GM12878 (cell line): ENCODE data around the gene CWC27. TPM values are rescaled to one million over a fixed set of nuclear protein-coding genes. Genes with fewer than 3 reads are reported as not detected.

Source experiments
- BHLHE40 ChIP-seq, 2 experiments: fragments of 450-650 bp in 1 of 2; IDR thresholded peaks; 2 replicates each; pipeline ENCODE4 v1.6.1; 2011 to 2017; ENCODE audit warnings: low read depth in 2 of 2, borderline replicate concordance in 1 of 2, improper control_type of control experiment in 1 of 2, low read length in 1 of 2, mild to moderate bottlenecking in 1 of 2
- BRCA1 ChIP-seq: IDR thresholded peaks from 2 replicates; pipeline ENCODE4 v1.6.1; 2011; ENCODE audit warnings: low read depth, low read length, improper control_type of control experiment
- EP300 ChIP-seq, 2 experiments: fragments of 150-350 bp in 1 of 2; IDR thresholded peaks; 2 replicates each; pipeline ENCODE4 v1.6.1; 2011 to 2012; ENCODE audit warnings: low read depth in 2 of 2, low read length in 2 of 2, borderline replicate concordance in 1 of 2, improper control_type of control experiment in 1 of 2, inconsistent platforms in 1 of 2; ENCODE audit not compliant: control insufficient read depth in 1 of 2
- ETV6 ChIP-seq, 2 experiments: fragments of 450-650 bp in 1 of 2; IDR thresholded peaks in 1 of 2; conservative IDR thresholded peaks in 1 of 2; 2 replicates each; pipeline ENCODE4 v1.6.1; 2014; ENCODE audit warnings: antibody characterized with exemption in 1 of 2, borderline replicate concordance in 1 of 2, low read depth in 1 of 2, mild to moderate bottlenecking in 1 of 2, moderate library complexity in 1 of 2
- FOXK2 ChIP-seq: fragments of 450-650 bp; IDR thresholded peaks from 2 replicates; pipeline ENCODE4 v1.6.1; 2017; ENCODE audit warnings: mild to moderate bottlenecking, moderate library complexity
- HDAC2 ChIP-seq: fragments of 200-600 bp; sonication (generic); IDR thresholded peaks from 2 replicates; pipeline ENCODE4 v1.6.1; 2017
- MXI1 ChIP-seq: fragments of 150-350 bp; IDR thresholded peaks from 2 replicates; pipeline ENCODE4 v1.6.1; 2011; ENCODE audit warnings: low read depth, mild to moderate bottlenecking, inconsistent platforms, low read length, improper control_type of control experiment
- NFIC ChIP-seq: IDR thresholded peaks from 2 replicates; pipeline ENCODE4 v1.6.1; 2012; ENCODE audit warnings: low read depth, mild to moderate bottlenecking, inconsistent platforms, low read length, moderate library complexity
- SP1 ChIP-seq: IDR thresholded peaks from one replicate; pipeline ENCODE4 v1.6.1; 2011; ENCODE audit warnings: low read depth, low read length
- SREBF2 ChIP-seq: IDR thresholded peaks from 2 replicates; pipeline ENCODE4 v1.6.1; 2012; ENCODE audit warnings: mild to moderate bottlenecking, low read length
- TCF7 ChIP-seq: IDR thresholded peaks from 2 replicates; pipeline ENCODE4 v1.6.1; 2014; ENCODE audit warnings: antibody characterized with exemption, borderline replicate concordance
- polyA plus RNA-seq, 11 experiments: library from polyadenylated mRNA; depleted of rRNA in 4 of 11; unstranded in 6 of 11; stranded (reverse) in 5 of 11; fragments of >200 nt; fragmentation: Nextera tagmentation in 4 of 11; fragmentation: Illumina TruSeq in 1 of 11; extraction: Ambion mirVana in 4 of 11; extraction: Trizol in 1 of 11; gene quantifications; 1 replicate in 1 of 11; 2 replicates in 10 of 11; pipeline versions ENCODE4 v1.2.1 to v1.2.3, GENCODE V29; 2011 to 2016; ENCODE audit warnings: inconsistent platforms in 2 of 11, missing spikeins in 2 of 11, low read depth in 1 of 11
- total RNA-seq, 4 experiments: library from RNA; depleted of rRNA in 3 of 4; stranded (reverse); fragments of >200 nt in 3 of 4; fragmentation: Illumina TruSeq in 1 of 4; extraction: Trizol in 1 of 4; gene quantifications; 2 replicates each; pipeline versions ENCODE4 v1.2.1 to v1.2.3, GENCODE V29; 2013 to 2021
- TF ChIP-seq, protein P1 (sequence below): fragments of 450-650 bp; IDR thresholded peaks from 2 replicates; pipeline ENCODE4 v1.6.1; 2017; ENCODE audit warnings: mild to moderate bottlenecking, moderate library complexity
- TF ChIP-seq, protein P2 (sequence below): fragments of 450-650 bp; IDR thresholded peaks from 2 replicates; pipeline ENCODE4 v1.6.1; 2017; ENCODE audit warnings: borderline replicate concordance
- TF ChIP-seq, protein P3 (sequence below): fragments of 150-350 bp; IDR thresholded peaks from 2 replicates; pipeline ENCODE4 v1.6.1; 2016; ENCODE audit warnings: low read depth, low read length

CWC27 gene
- total and polyA plus RNA-seq, 10 of the 15 experiments (the other 5 are each of a cell fraction or from before 2014, with no cell fraction given), result 21.7 to 61.9 (median 47.0) TPM

DNA sequence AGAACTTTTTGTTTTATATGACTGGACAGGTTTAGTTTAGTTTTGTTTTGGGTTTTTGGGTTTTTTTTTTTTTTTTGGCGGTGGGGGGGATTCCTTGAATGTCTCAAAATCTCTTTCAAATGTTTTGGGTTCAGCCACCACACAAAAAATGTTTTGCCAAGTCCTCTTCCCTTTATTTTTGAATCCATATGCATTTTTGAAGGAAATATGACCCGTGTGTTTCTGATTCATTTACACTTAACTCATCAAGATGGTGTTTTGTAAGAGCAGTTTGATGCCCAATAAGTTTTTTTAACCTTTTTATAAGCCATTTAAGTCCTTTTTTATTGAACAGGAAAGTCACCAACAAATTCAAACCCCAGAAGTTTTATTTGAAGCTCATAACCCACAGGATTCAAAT, 209.8 kb downstream of the CWC27 start (continued):
- TF ChIP-seq, protein P1, sequence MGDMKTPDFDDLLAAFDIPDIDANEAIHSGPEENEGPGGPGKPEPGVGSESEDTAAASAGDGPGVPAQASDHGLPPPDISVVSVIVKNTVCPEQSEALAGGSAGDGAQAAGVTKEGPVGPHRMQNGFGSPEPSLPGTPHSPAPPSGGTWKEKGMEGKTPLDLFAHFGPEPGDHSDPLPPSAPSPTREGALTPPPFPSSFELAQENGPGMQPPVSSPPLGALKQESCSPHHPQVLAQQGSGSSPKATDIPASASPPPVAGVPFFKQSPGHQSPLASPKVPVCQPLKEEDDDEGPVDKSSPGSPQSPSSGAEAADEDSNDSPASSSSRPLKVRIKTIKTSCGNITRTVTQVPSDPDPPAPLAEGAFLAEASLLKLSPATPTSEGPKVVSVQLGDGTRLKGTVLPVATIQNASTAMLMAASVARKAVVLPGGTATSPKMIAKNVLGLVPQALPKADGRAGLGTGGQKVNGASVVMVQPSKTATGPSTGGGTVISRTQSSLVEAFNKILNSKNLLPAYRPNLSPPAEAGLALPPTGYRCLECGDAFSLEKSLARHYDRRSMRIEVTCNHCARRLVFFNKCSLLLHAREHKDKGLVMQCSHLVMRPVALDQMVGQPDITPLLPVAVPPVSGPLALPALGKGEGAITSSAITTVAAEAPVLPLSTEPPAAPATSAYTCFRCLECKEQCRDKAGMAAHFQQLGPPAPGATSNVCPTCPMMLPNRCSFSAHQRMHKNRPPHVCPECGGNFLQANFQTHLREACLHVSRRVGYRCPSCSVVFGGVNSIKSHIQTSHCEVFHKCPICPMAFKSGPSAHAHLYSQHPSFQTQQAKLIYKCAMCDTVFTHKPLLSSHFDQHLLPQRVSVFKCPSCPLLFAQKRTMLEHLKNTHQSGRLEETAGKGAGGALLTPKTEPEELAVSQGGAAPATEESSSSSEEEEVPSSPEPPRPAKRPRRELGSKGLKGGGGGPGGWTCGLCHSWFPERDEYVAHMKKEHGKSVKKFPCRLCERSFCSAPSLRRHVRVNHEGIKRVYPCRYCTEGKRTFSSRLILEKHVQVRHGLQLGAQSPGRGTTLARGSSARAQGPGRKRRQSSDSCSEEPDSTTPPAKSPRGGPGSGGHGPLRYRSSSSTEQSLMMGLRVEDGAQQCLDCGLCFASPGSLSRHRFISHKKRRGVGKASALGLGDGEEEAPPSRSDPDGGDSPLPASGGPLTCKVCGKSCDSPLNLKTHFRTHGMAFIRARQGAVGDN, result no peak
- TF ChIP-seq EP300 (IDR thresholded peaks at IDR 0.05; ENCODE audit: borderline replicate concordance in 1 of 2, control insufficient read depth in 1 of 2, low read depth in 2 of 2, low read length in 2 of 2) (no peak), BHLHE40 (IDR thresholded peaks at IDR 0.05; ENCODE audit: borderline replicate concordance in 1 of 2, low read depth in 2 of 2, low read length in 1 of 2) (no peak), MXI1 (no peak), FOXK2 (no peak), HDAC2 (no peak), ETV6 (conservative IDR thresholded peaks at IDR 0.05 in 1 of 2, IDR thresholded peaks at IDR 0.05 in 1 of 2; ENCODE audit: borderline replicate concordance in 1 of 2, low read depth in 1 of 2) (no peak), SP1 (no peak), SREBF2 (no peak), TCF7 (no peak), NFIC (no peak), BRCA1 (no peak)
- TF ChIP-seq, protein P2, sequence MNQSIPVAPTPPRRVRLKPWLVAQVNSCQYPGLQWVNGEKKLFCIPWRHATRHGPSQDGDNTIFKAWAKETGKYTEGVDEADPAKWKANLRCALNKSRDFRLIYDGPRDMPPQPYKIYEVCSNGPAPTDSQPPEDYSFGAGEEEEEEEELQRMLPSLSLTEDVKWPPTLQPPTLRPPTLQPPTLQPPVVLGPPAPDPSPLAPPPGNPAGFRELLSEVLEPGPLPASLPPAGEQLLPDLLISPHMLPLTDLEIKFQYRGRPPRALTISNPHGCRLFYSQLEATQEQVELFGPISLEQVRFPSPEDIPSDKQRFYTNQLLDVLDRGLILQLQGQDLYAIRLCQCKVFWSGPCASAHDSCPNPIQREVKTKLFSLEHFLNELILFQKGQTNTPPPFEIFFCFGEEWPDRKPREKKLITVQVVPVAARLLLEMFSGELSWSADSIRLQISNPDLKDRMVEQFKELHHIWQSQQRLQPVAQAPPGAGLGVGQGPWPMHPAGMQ, result no peak
- TF ChIP-seq, protein P3, sequence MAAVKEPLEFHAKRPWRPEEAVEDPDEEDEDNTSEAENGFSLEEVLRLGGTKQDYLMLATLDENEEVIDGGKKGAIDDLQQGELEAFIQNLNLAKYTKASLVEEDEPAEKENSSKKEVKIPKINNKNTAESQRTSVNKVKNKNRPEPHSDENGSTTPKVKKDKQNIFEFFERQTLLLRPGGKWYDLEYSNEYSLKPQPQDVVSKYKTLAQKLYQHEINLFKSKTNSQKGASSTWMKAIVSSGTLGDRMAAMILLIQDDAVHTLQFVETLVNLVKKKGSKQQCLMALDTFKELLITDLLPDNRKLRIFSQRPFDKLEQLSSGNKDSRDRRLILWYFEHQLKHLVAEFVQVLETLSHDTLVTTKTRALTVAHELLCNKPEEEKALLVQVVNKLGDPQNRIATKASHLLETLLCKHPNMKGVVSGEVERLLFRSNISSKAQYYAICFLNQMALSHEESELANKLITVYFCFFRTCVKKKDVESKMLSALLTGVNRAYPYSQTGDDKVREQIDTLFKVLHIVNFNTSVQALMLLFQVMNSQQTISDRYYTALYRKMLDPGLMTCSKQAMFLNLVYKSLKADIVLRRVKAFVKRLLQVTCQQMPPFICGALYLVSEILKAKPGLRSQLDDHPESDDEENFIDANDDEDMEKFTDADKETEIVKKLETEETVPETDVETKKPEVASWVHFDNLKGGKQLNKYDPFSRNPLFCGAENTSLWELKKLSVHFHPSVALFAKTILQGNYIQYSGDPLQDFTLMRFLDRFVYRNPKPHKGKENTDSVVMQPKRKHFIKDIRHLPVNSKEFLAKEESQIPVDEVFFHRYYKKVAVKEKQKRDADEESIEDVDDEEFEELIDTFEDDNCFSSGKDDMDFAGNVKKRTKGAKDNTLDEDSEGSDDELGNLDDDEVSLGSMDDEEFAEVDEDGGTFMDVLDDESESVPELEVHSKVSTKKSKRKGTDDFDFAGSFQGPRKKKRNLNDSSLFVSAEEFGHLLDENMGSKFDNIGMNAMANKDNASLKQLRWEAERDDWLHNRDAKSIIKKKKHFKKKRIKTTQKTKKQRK, result no peak
- TF ChIP-seq, all 136 proteins: peak for 0
